Smooth muscle cell of the pulmonary artery (primary cell): Measurements from ENCODE around the gene CECR2. TPM values are rescaled to one million over a fixed set of nuclear protein-coding genes. Genes with fewer than 3 reads are reported as not detected.

Source experiments
- total RNA-seq: library from RNA; depleted of rRNA; stranded (reverse); fragments of >200 nt; gene quantifications from 2 replicates; pipeline ENCODE4 v1.2.3, GENCODE V29; 2014

CECR2 gene
- total RNA-seq = 0.03 TPM in 1 of 2 replicates, not detected in the other

DNA sequence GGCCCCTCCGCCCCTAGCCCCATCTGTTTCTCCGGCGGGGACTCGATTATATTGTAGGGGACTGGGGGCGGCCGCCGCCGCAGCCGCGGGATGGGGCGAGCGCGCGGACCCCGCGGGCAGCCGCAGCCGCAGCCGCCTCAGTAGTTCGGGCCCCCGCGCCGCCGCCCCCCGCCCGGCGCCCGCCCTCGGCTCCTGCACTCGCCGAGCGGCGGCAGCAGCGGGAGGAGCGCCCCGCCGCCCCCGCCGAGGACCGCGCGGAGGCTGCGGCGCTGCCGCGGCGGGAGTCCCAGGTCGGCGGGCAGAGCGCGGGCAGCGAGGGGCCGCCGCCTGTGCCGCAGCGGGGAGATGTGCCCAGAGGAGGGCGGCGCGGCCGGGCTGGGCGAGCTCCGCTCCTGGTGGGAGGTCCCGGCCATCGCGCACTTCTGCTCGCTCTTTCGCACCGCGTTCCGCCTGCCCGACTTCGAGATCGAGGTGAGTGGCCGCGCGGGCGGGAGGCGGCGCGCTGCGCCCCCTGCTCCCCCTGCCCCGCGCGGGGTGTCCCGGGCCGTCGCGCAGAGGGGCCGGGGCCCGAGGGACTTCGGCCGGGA is at the start of gene CECR2:
CECR2 (plus strand) TSS at position 22 of the 587 bp plus-strand sequence; CDS start at position 346, 324 bp downstream.

DNA sequence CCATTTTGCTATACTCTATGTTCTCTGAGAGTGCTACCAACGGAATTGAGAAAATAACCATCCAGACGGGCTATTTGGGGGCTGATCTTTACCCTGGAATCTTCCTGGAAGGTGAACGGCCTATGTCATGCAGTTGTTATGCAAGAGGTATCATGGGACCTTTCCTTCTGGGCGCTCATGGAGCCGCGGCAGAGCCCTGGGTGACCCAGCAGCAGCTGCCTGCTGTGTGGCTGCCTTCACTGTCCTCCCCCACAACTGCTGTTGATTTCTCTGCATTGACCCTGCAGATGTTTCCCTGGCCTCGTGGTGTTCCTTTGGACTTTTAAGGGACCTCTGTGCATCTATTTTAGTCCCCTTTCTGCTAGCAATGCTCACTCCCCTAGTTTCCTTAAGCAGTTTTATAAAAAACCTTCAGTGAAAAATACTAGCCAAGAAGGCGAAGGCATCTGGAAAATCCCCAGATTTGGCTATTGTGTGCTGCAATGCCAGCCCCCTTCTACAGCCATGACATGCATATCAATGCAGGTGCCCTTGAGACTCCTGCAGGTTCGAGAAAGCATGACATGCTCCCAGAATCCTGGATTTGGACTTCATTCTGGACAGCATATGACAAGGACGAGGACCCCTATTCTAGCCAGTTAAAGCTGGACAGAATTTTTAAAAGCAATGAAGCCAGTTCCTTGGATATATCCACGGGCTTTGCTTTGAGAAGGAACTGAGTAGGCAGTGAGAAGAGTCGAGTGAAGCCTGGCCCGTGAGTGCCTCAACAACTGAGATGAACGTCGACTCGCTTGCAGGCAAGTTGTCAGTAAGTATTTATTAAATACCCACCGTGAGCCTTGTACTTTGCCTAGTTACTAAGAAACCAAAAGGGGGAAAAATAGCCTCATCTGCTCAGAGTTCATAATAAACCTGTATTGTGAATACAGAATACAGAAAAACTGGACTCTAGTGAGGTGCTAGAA is 193.9 kb downstream of the CECR2 start, which contains the start of gene SLC25A18:
SLC25A18 (plus strand) TSS at position 593 of the 965 bp plus-strand sequence. CDS start 16,447 bp downstream, outside the sequence.

Other genes with a start within 250 kb of the CECR2 start
- 0.07 and 0.20 TPM in 2 replicates for gene TMEM121B, start 248.1 kb upstream of the CECR2 start, total RNA-seq
- gene HDHD5, start 210.2 kb upstream of the CECR2 start, total RNA-seq = 27.9 and 33.3 TPM in 2 replicates
- 0.20 and 0.56 TPM in 2 replicates for gene ADA2, start 150.0 kb upstream of the CECR2 start, total RNA-seq
- not detected in 2 replicates for gene SLC25A18, start 194.0 kb downstream of the CECR2 start, total RNA-seq